Aorta (tissue), 5 donors: ENCODE data around the gene TM7SF2. TPM values are rescaled to one million over a fixed set of nuclear protein-coding genes. Genes with fewer than 3 reads are reported as not detected.

Source experiments
- ATAC-seq: fragments of 200-7000 bp; cut with Tn5 transposase; one replicate; pipeline ENCODE4 v1.9.1; 2022; ENCODE audit warnings: moderate library complexity; ENCODE audit not compliant: low FRiP score
- DNase-seq, 2 donors: peaks; one replicate each; pipeline ENCODE4 v3.0.0-alpha.2; 2020
- H3K27ac ChIP-seq, 2 donors: one replicate each; pipeline ENCODE4 v1.5.1; 2013; ENCODE audit warnings: low read length in 2 of 2, mild to moderate bottlenecking in 2 of 2, moderate library complexity in 2 of 2, control low read depth in 1 of 2, inconsistent platforms in 1 of 2, low read depth in 1 of 2
- H3K27me3 ChIP-seq, 2 donors: one replicate each; pipeline ENCODE4 v1.6.1; 2013; ENCODE audit warnings: control low read depth in 1 of 2, low read length in 1 of 2, mild to moderate bottlenecking in 1 of 2, moderate library complexity in 1 of 2; ENCODE audit not compliant: insufficient read depth in 2 of 2, control insufficient read depth in 1 of 2
- H3K36me3 ChIP-seq, 2 donors: one replicate each; pipeline ENCODE4 v1.6.1; 2013; ENCODE audit warnings: control low read depth in 1 of 2, low read length in 1 of 2, mild to moderate bottlenecking in 1 of 2; ENCODE audit not compliant: insufficient read depth in 2 of 2, control insufficient read depth in 1 of 2
- H3K4me1 ChIP-seq, 2 donors: one replicate each; pipeline ENCODE4 v1.6.1; 2013; ENCODE audit warnings: low read length in 2 of 2, control low read depth in 1 of 2, mild to moderate bottlenecking in 1 of 2, moderate library complexity in 1 of 2; ENCODE audit not compliant: insufficient read depth in 2 of 2, control insufficient read depth in 1 of 2
- H3K4me3 ChIP-seq, 2 donors: one replicate each; pipeline ENCODE4 v1.5.1; 2013; ENCODE audit warnings: low read length in 2 of 2, control low read depth in 1 of 2, mild to moderate bottlenecking in 1 of 2
- H3K9me3 ChIP-seq: one replicate; pipeline ENCODE4 v1.6.1; 2013; ENCODE audit warnings: mild to moderate bottlenecking, low read length; ENCODE audit not compliant: control insufficient read depth
- WGBS, 2 donors: extraction: QIAGEN DNeasy Blood & Tissue Kit; methylation state at CpG; one replicate each; pipeline ENCODE4 v1.1.7; 2013; 5-methylcytosine and 5-hydroxymethylcytosine counted together
- intact Hi-C, 2 donors: fragments of 100-400 bp; cut with DNase I; formaldehyde crosslinking; loops; one replicate each; pipeline versions ENCODE4 v1.14.2 to v1.15.0; 2022
- polyA plus RNA-seq, 2 donors: library from polyadenylated mRNA; stranded (reverse); fragments of 200-250 nt; gene quantifications; one replicate each; pipeline ENCODE4 v1.2.3, GENCODE V29; 2013
- total RNA-seq, 2 donors: library from RNA; stranded (reverse); fragmentation: NEBNext Ultra II Directional; extraction: Animal tissue kit (Norgen Biotek cat#: 25700); gene quantifications; one replicate each; pipeline ENCODE4 v1.2.1, GENCODE V29; 2021
- donor health status: healthy with polysubstance abuse.
- donor health status: Bipolar disorder and iron deficiency.
- donor health status: DM: no; HTN: no; CAD: no.
- donor health status: DM: no; HTN: no; CAD: no.
- donor health status: DM: yes; HTN: yes; CAD: no.

Gene TM7SF2
- total and polyA plus RNA-seq, 4 donors = 4.0 to 11.8 (median 6.2) TPM

- ATAC-seq = peak; percentile 96
- H3K36me3 ChIP-seq = no peaks in the 10 kb centered on the region
- DNase-seq = peak; percentile 93
- 0 to 1% methylated on average over 49 to 52 of the region's 52 CpGs for WGBS, 2 donors
- intact Hi-C loops = loop anchor here in 1 of 2 donors (5.0 kb wide), 1 partner anchor 54 kb away; the partner anchor contains the start of gene SAC3D1
- H3K9me3 ChIP-seq = no peaks in the 10 kb centered on the region
- H3K4me1 ChIP-seq = no peaks in the 10 kb centered on the region
- H3K4me3 ChIP-seq = peak within 1 kb of the TSS; percentile 78 to 98
- H3K27me3 ChIP-seq = no peaks in the 10 kb centered on the region
- H3K27ac ChIP-seq = peak within 1 kb of the TSS; percentile 41 to 80
These were observed 15.5 kb upstream of the TM7SF2 start, which contains the start of gene VPS51 for GRCh38 chr11:65095974-65096806. TSS of gene VPS51 (plus strand) at chr11:65096214. CDS start at chr11:65096251, 37 bp downstream.

GRCh38 chr11:65096926-65097325 is 14.7 kb upstream of the TM7SF2 start:
- Histone ChIP-seq H3K4me1 (no peaks in the 10 kb centered on the region), H3K9me3 (no peaks in the 10 kb centered on the region), H3K27me3 (no peaks in the 10 kb centered on the region), H3K4me3 (peak overlapping the region; percentile 78 to 98), H3K27ac (no peak overlapping the region), H3K36me3 (no peaks in the 10 kb centered on the region)
- 30 to 32% methylated on average over 8 of the region's 8 CpGs for WGBS, 2 donors
- ATAC-seq = no peak
- no peak for DNase-seq
- intact Hi-C loops = loop anchor here in 1 of 2 donors (5.0 kb wide), 1 partner anchor 55 kb away; the partner anchor contains the start of gene SAC3D1

GRCh38 chr11:65100674-65101350 is 10.9 kb upstream of the TM7SF2 start:
- intact Hi-C loops = no loop called here

GRCh38 chr11:65102142-65103095 is 9.3 kb upstream of the TM7SF2 start:
- Histone ChIP-seq H3K9me3 (no peaks in the 10 kb centered on the region), H3K4me1 (no peaks in the 10 kb centered on the region), H3K27me3 (no peaks in the 10 kb centered on the region), H3K27ac (peak overlapping the region in 1 of 2 donors; percentile 53), H3K4me3 (no peak overlapping the region), H3K36me3 (no peaks in the 10 kb centered on the region)
- DNase-seq = no peak
- ATAC-seq = peak; percentile 62
- WGBS, 2 donors = 36 to 41% methylated on average over 8 of the region's 8 CpGs
- intact Hi-C loops = no loop called here

More at GRCh38 chr11:65100674-65101350, 10.9 kb upstream of the TM7SF2 start:
- no peaks in the 10 kb centered on the region for H3K36me3 ChIP-seq
- H3K27me3 ChIP-seq = no peaks in the 10 kb centered on the region
- no peak for DNase-seq
- 80 to 82% methylated on average over 6 of the region's 6 CpGs for WGBS, 2 donors
- H3K27ac ChIP-seq = no peak overlapping the region
- no peak overlapping the region for H3K4me3 ChIP-seq
- no peaks in the 10 kb centered on the region for H3K4me1 ChIP-seq
- no peaks in the 10 kb centered on the region for H3K9me3 ChIP-seq
- ATAC-seq = no peak

- Histone ChIP-seq H3K27me3 (no peaks in the 10 kb centered on the region), H3K9me3 (no peaks in the 10 kb centered on the region), H3K36me3 (peaks cover 0 to 4% of the 10 kb centered on the region in 2 donors), H3K4me1 (no peaks in the 10 kb centered on the region), H3K27ac (no peak overlapping the region), H3K4me3 (no peak overlapping the region)
- ATAC-seq (no peak), DNase-seq (no peak)
- intact Hi-C loops = no loop called here
These were observed 8.2 kb upstream of the TM7SF2 start for GRCh38 chr11:65103476-65103875.

- DNase-seq (no peak), ATAC-seq (no peak)
- H3K27me3 ChIP-seq = no peaks in the 10 kb centered on the region
- no peaks in the 10 kb centered on the region for H3K9me3 ChIP-seq
- H3K4me1 ChIP-seq = no peaks in the 10 kb centered on the region
- WGBS, 2 donors = 78 to 79% methylated on average over 4 of the region's 4 CpGs
- peaks cover 0 to 4% of the 10 kb centered on the region in 2 donors for H3K36me3 ChIP-seq
- no peak overlapping the region for H3K4me3 ChIP-seq
- H3K27ac ChIP-seq = no peak overlapping the region
- intact Hi-C loops = no loop called here
These were observed 7.0 kb upstream of the TM7SF2 start for GRCh38 chr11:65104628-65105027.

- DNase-seq (no peak), ATAC-seq (no peak)
- no peaks in the 10 kb centered on the region for H3K9me3 ChIP-seq
- H3K4me3 ChIP-seq = no peak overlapping the region
- no peak overlapping the region for H3K27ac ChIP-seq
- peaks cover 0 to 4% of the 10 kb centered on the region in 2 donors for H3K36me3 ChIP-seq
- intact Hi-C loops = no loop called here
- no peaks in the 10 kb centered on the region for H3K4me1 ChIP-seq
- WGBS, 2 donors = 93 to 96% methylated on average over 14 to 15 of the region's 15 CpGs
- no peaks in the 10 kb centered on the region for H3K27me3 ChIP-seq
These were observed 4.6 kb upstream of the TM7SF2 start for GRCh38 chr11:65107078-65107477.

- H3K27ac ChIP-seq = no peak overlapping the region
- no peak overlapping the region for H3K4me3 ChIP-seq
- peaks cover 0 to 4% of the 10 kb centered on the region in 2 donors for H3K36me3 ChIP-seq
- H3K9me3 ChIP-seq = no peaks in the 10 kb centered on the region
- no peaks in the 10 kb centered on the region for H3K4me1 ChIP-seq
- DNase-seq (no peak), ATAC-seq (no peak)
- 92 to 94% methylated on average over 50 to 52 of the region's 52 CpGs for WGBS, 2 donors
- intact Hi-C loops = no loop called here
- H3K27me3 ChIP-seq = no peaks in the 10 kb centered on the region
These were observed 3.8 kb upstream of the TM7SF2 start for GRCh38 chr11:65107751-65108468.
